ENCODE data around the gene ELOVL1.

GRCh38 chr1:43345120-43345519 is 22.7 kb downstream of the ELOVL1 start:
- no peak for TF ChIP-seq EZH2 (IDR thresholded peaks at IDR 0.05; ENCODE audit: borderline replicate concordance, low read depth, low read length, severe bottlenecking)
- TF ChIP-seq, protein P1, sequence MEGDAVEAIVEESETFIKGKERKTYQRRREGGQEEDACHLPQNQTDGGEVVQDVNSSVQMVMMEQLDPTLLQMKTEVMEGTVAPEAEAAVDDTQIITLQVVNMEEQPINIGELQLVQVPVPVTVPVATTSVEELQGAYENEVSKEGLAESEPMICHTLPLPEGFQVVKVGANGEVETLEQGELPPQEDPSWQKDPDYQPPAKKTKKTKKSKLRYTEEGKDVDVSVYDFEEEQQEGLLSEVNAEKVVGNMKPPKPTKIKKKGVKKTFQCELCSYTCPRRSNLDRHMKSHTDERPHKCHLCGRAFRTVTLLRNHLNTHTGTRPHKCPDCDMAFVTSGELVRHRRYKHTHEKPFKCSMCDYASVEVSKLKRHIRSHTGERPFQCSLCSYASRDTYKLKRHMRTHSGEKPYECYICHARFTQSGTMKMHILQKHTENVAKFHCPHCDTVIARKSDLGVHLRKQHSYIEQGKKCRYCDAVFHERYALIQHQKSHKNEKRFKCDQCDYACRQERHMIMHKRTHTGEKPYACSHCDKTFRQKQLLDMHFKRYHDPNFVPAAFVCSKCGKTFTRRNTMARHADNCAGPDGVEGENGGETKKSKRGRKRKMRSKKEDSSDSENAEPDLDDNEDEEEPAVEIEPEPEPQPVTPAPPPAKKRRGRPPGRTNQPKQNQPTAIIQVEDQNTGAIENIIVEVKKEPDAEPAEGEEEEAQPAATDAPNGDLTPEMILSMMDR (IDR thresholded peaks at IDR 0.05; ENCODE audit: borderline replicate concordance, extremely low read depth, low read length, poor library complexity, severe bottlenecking), result no peak
